ENCODE data around the gene FZR1.

Gene FZR1

GRCh38 chr19:3585301-3586126, 79.4 kb downstream of the FZR1 start, which contains the start of gene GIPC3:
TSS of gene GIPC3 (plus strand) at chr19:3585478. CDS start at chr19:3585598, 120 bp downstream.
- H3K27ac ChIP-seq, result no peak within 1 kb of the TSS
- no peak for TF ChIP-seq ZFX (IDR thresholded peaks at IDR 0.05; ENCODE audit: borderline replicate concordance)
- TF ChIP-seq CTCF (IDR thresholded peaks at IDR 0.05), result no peak

- H3K27ac ChIP-seq, result peak overlapping the region; percentile 50
- TF ChIP-seq CTCF (IDR thresholded peaks at IDR 0.05) (peak; percentile 75), ZFX (IDR thresholded peaks at IDR 0.05; ENCODE audit: borderline replicate concordance) (no peak)
Observed at GRCh38 chr19:3586127-3586626, 80.1 kb downstream of the FZR1 start.

GRCh38 chr19:3586707-3587346, 80.7 kb downstream of the FZR1 start:
- TF ChIP-seq ZFX (IDR thresholded peaks at IDR 0.05; ENCODE audit: borderline replicate concordance), result no peak
- TF ChIP-seq CTCF (IDR thresholded peaks at IDR 0.05), result no peak
- peak overlapping the region; percentile 50 for H3K27ac ChIP-seq
